Measurements from ENCODE around the gene SNX19.
A peak's percentile ranks its signal among the peaks of the same experiment; 100 is the strongest.

SNX19 gene

GRCh38 chr11:130897262-130898182 lies 18.8 kb downstream of the SNX19 start:
- no peak overlapping the region for H3K4me3 ChIP-seq (ENCODE audit: low read depth, low read length)
- in situ Hi-C loops (cut with HindIII; ENCODE audit: low sequenced_read_pairs) = loop anchor here (25.0 kb wide), 1 partner anchor 685 kb away; no protein-coding TSS in a partner anchor
- DNase-seq (ENCODE audit: low read depth) = peak; percentile 64
- no peak for TF ChIP-seq CTCF (IDR thresholded peaks at IDR 0.05; ENCODE audit: low read depth, low read length, missing control alignments)

GRCh38 chr11:130894322-130895025 lies 21.8 kb downstream of the SNX19 start:
- TF ChIP-seq CTCF (IDR thresholded peaks at IDR 0.05; ENCODE audit: low read depth, low read length, missing control alignments) = peak; percentile 88
- H3K4me3 ChIP-seq (ENCODE audit: low read depth, low read length) = no peak overlapping the region
- peak; percentile 60 for DNase-seq (ENCODE audit: low read depth)
- in situ Hi-C loops (cut with HindIII; ENCODE audit: low sequenced_read_pairs) = loop anchor here (25.0 kb wide), 1 partner anchor 682 kb away; no protein-coding TSS in a partner anchor

DNA sequence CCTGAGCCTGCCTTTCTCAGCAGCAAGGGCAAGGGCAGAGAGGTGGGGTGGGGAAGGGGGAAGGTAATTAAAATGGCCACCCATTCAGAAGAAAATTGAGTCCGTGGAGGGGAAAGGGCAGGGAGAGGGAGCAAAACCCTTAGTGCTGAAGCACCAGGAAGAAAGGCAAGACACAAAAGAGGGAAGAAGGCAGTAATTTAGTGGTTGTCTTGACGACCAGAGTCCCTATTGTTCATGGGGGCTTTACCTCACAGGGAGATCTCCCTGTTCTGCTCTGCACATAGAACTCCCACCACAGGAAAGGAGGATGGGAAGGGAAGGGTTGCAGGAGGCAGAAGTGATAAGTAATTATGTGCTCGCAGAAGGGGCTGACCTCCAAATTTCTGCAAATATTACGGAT lies 23.4 kb downstream of the SNX19 start:
- no peak for DNase-seq (ENCODE audit: low read depth)
- in situ Hi-C loops (cut with HindIII; ENCODE audit: low sequenced_read_pairs) = loop anchor here (25.0 kb wide), 1 partner anchor 681 kb away; no protein-coding TSS in a partner anchor
- H3K4me3 ChIP-seq (ENCODE audit: low read depth, low read length) = no peak overlapping the region
- TF ChIP-seq CTCF (IDR thresholded peaks at IDR 0.05; ENCODE audit: low read depth, low read length, missing control alignments) = no peak

DNA sequence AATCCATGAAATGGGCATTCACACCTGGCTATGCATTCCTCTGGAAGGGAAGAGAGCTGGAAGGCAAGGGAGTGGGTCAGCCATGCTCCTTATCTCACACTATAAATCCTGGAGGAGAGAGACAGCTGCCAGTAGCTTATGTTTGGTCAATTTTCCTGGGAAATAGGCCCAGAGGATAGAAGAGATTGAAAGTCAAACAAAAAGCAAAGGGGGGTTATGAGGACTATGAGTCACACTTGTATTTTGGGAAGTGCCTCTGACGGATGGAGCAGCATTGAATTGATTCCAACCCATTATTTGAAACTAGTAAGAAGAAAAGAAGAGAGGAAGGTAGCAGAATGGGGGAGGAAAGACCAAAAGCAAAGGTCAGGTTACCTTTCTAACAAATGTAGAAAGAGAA lies 25.0 kb downstream of the SNX19 start:
- H3K4me3 ChIP-seq (ENCODE audit: low read depth, low read length) = no peak overlapping the region
- TF ChIP-seq CTCF (IDR thresholded peaks at IDR 0.05; ENCODE audit: low read depth, low read length, missing control alignments) = no peak
- no peak for DNase-seq (ENCODE audit: low read depth)
- in situ Hi-C loops (cut with HindIII; ENCODE audit: low sequenced_read_pairs) = loop anchor here (25.0 kb wide), 1 partner anchor 679 kb away; no protein-coding TSS in a partner anchor

DNA sequence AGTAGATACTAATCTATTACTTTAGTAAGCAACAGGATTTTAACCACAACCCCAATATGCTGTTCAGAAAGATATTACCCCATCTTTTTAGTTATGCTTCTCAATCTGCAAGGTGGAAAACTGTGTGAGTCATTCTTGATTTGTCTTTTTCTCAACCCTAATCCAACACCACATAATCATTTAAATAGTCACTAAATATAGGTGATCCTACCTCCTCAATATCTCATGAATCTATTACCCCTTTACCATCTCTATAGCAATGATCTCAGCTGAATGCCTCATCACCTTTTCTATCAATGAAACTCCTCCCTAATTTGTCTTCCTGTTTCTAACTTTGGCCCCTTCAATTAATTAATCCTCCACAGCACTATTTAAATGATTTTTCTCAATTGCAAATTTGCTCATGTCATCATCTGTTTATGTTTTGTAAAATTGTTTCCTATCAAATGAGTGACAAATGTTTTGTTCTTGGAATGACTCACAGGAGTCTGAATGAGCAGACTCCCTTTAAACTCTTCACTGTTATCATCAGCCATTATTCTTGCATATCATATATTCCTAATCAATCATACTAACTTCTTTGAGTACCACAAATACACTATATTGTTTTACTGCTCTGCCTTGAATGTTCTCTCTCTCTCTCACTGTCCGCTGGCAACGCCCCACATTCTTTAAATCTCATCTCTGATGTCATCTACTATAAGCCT lies 26.1 kb downstream of the SNX19 start:
- no peak overlapping the region for H3K4me3 ChIP-seq (ENCODE audit: low read depth, low read length)
- no peak for DNase-seq (ENCODE audit: low read depth)
- in situ Hi-C loops (cut with HindIII; ENCODE audit: low sequenced_read_pairs) = loop anchor here (25.0 kb wide), 1 partner anchor 678 kb away; no protein-coding TSS in a partner anchor
- TF ChIP-seq CTCF (IDR thresholded peaks at IDR 0.05; ENCODE audit: low read depth, low read length, missing control alignments) = no peak

GRCh38 chr11:130888790-130889189 lies 27.5 kb downstream of the SNX19 start:
- in situ Hi-C loops (cut with HindIII; ENCODE audit: low sequenced_read_pairs) = loop anchor here (25.0 kb wide), 1 partner anchor 676 kb away; no protein-coding TSS in a partner anchor
- no peak for TF ChIP-seq CTCF (IDR thresholded peaks at IDR 0.05; ENCODE audit: low read depth, low read length, missing control alignments)
- DNase-seq (ENCODE audit: low read depth) = no peak
- H3K4me3 ChIP-seq (ENCODE audit: low read depth, low read length) = no peak overlapping the region
